Smooth muscle cell (in vitro differentiated cells): ENCODE measurements around the gene AGL. TPM values are rescaled to one million over a fixed set of nuclear protein-coding genes. Genes with fewer than 3 reads are reported as not detected.
"Not testable (repeated sequence)": the region's sequence is repeated elsewhere in the genome, so short reads cannot be mapped to it uniquely, and the experiment has no call there.

Experiments used
- DNase-seq: peaks from one replicate; lab custom pipeline; 2025; ENCODE audit not compliant: unreplicated experiment; lab: John Stamatoyannopoulos, UW
- H2AFZ ChIP-seq: fragments of 200-600 bp; sonication (generic); 2 replicates; pipeline ENCODE4 v1.6.0; 2016; ENCODE audit warnings: antibody characterized with exemption, low read depth, mild to moderate bottlenecking
- H3F3A ChIP-seq: fragments of 200-600 bp; sonication (generic); 2 replicates; pipeline ENCODE4 v1.6.0; 2017; ENCODE audit warnings: antibody characterized with exemption, low read depth
- H3K27ac ChIP-seq: fragments of 200-600 bp; sonication (generic); 2 replicates; pipeline ENCODE4 v1.5.1; 2016; ENCODE audit warnings: low read depth, mild to moderate bottlenecking
- H3K27me3 ChIP-seq: fragments of 200-600 bp; sonication (generic); 2 replicates; pipeline ENCODE4 v1.6.1; 2016; ENCODE audit warnings: low read depth, mild to moderate bottlenecking
- H3K36me3 ChIP-seq: fragments of 200-600 bp; sonication (generic); 2 replicates; pipeline ENCODE4 v1.5.1; 2016; ENCODE audit warnings: low read depth
- H3K4me1 ChIP-seq: fragments of 200-600 bp; sonication (generic); 2 replicates; pipeline ENCODE4 v1.5.1; 2016; ENCODE audit warnings: low read depth
- H3K4me2 ChIP-seq: fragments of 200-600 bp; sonication (generic); 2 replicates; pipeline ENCODE4 v1.6.0; 2016; ENCODE audit warnings: mild to moderate bottlenecking
- H3K4me3 ChIP-seq: fragments of 200-600 bp; sonication (generic); 2 replicates; pipeline ENCODE4 v1.5.1; 2016; ENCODE audit warnings: mild to moderate bottlenecking
- H3K79me2 ChIP-seq: fragments of 200-600 bp; sonication (generic); 2 replicates; pipeline ENCODE4 v1.6.0; 2016; ENCODE audit warnings: low read depth, mild to moderate bottlenecking
- H3K9ac ChIP-seq: fragments of 200-600 bp; sonication (generic); 2 replicates; pipeline ENCODE4 v1.6.0; 2016; ENCODE audit warnings: low read depth
- H3K9me3 ChIP-seq: fragments of 200-600 bp; sonication (generic); replicated peaks from 2 replicates; pipeline ENCODE4 v1.5.1; 2016; ENCODE audit warnings: low read depth
- H4K20me1 ChIP-seq: fragments of 200-600 bp; sonication (generic); 2 replicates; pipeline ENCODE4 v1.6.0; 2016; ENCODE audit warnings: low read depth
- CTCF ChIP-seq: fragments of 200-600 bp; sonication (generic); IDR thresholded peaks from 2 replicates; pipeline ENCODE4 v1.5.1; 2017; ENCODE audit warnings: borderline replicate concordance, mild to moderate bottlenecking, antibody characterized with exemption; ENCODE audit not compliant: insufficient read depth, poor library complexity, severe bottlenecking
- WGBS: methylation state at CpG from one replicate; pipeline ENCODE4 v1.1.7; 2016; ENCODE audit warnings: low lambda C conversion rate; 5-methylcytosine and 5-hydroxymethylcytosine counted together
- polyA plus RNA-seq: library from polyadenylated mRNA; unstranded; fragments of >200 nt; fragmentation: Nextera tagmentation; extraction: Ambion mirVana; gene quantifications from 2 replicates; pipeline ENCODE4 v1.2.1, GENCODE V29; 2016
- small RNA-seq: library from RNA; depleted of rRNA; stranded (forward); fragments of <200 nt; gene quantifications from one replicate; pipeline ENCODE3, GENCODE V24; 2014
- total RNA-seq: library from RNA; depleted of rRNA; stranded (reverse); fragments of >200 nt; gene quantifications from 2 replicates; pipeline ENCODE4 v1.2.3, GENCODE V29; 2014

Gene AGL
- total and polyA plus RNA-seq, 2 experiments from 2014 or later: 5.1 to 18.3 TPM

- no peaks in the 10 kb centered on the region for H3K27me3 ChIP-seq
- peaks cover 3% of the 10 kb centered on the region for H3K36me3 ChIP-seq
- peak overlapping the region; percentile 94 for H3K4me2 ChIP-seq
- peak overlapping the region; percentile 83 for H3K9ac ChIP-seq
- 65% methylated on average over 7 of the region's 7 CpGs for WGBS
- H4K20me1 ChIP-seq: peaks cover 5% of the 10 kb centered on the region
- TF ChIP-seq CTCF: no peak
- H3F3A ChIP-seq: no peaks in the 10 kb centered on the region
- H2AFZ ChIP-seq: peak overlapping the region; percentile 100
- H3K79me2 ChIP-seq: peaks cover 49% of the 10 kb centered on the region
- peak overlapping the region; percentile 71 for H3K27ac ChIP-seq
- DNase-seq: no peak
- H3K4me1 ChIP-seq: peaks cover 8% of the 10 kb centered on the region
- H3K4me3 ChIP-seq: peak overlapping the region; percentile 93
- H3K9me3 ChIP-seq: no peaks in the 10 kb centered on the region
Measured at GRCh38 chr1:99970713-99971255, 120.6 kb downstream of the AGL start.

- not testable (repeated sequence) for H3K9me3 ChIP-seq, H2AFZ ChIP-seq, H3K4me2 ChIP-seq, H3K9ac ChIP-seq, H3K27me3 ChIP-seq, H3K27ac ChIP-seq, H3F3A ChIP-seq, H3K36me3 ChIP-seq, H4K20me1 ChIP-seq, H3K4me1 ChIP-seq, DNase-seq, H3K4me3 ChIP-seq
- peaks cover 52% of the 10 kb centered on the region for H3K79me2 ChIP-seq
- over 99% methylated on average over 6 of the region's 7 CpGs for WGBS
Measured at GRCh38 chr1:99972066-99972465, 121.9 kb downstream of the AGL start.

Small RNA genes within 50 kb of the gene (small RNA-seq; reads per million reads assigned to genes)
- gene AC096949.1: not detected

Other genes with a start within 250 kb of the AGL start
- 0.76 and 1.1 TPM in 2 replicates for gene PALMD, start 204.2 kb upstream of the AGL start, total RNA-seq
- gene PALMD, start 204.2 kb upstream of the AGL start, polyA plus RNA-seq: 1.2 TPM in 1 of 2 replicates, not detected in the other
- gene FRRS1, start 83.7 kb upstream of the AGL start, total RNA-seq: 16.5 and 17.0 TPM in 2 replicates
- gene FRRS1, start 83.7 kb upstream of the AGL start, polyA plus RNA-seq: 0.59 and 0.79 TPM in 2 replicates
- 33.5 and 38.2 TPM in 2 replicates for gene SLC35A3, start 119.6 kb downstream of the AGL start, total RNA-seq
- 8.2 and 10.2 TPM in 2 replicates for gene SLC35A3, start 119.6 kb downstream of the AGL start, polyA plus RNA-seq